Activated CD4-positive, CD25-positive, alpha-beta regulatory T cell treated with anti-CD3 and anti-CD28 coated beads, Interleukin-2, amount 50 U/mL, for 16 hours (primary cell): Measurements from ENCODE around the gene USP47.

Experiments used
- DNase-seq: peaks from one replicate; pipeline ENCODE4 v3.0.0-alpha.2; 2020; ENCODE audit warnings: low read depth, low spot score

USP47 gene

GRCh38 chr11:11980841-11981308 lies 139.1 kb downstream of the USP47 start:
- no peak for DNase-seq

GRCh38 chr11:11981364-11981763 lies 139.6 kb downstream of the USP47 start:
- DNase-seq = no peak

- DNase-seq = no peak
Observed at GRCh38 chr11:11981840-11982239, 140.1 kb downstream of the USP47 start.

GRCh38 chr11:11982461-11982860 lies 140.7 kb downstream of the USP47 start:
- DNase-seq = no peak

- DNase-seq = no peak
Observed at GRCh38 chr11:11982975-11983374, 141.2 kb downstream of the USP47 start.

GRCh38 chr11:11983427-11983826 lies 141.7 kb downstream of the USP47 start:
- no peak for DNase-seq

GRCh38 chr11:11984563-11984962 lies 142.8 kb downstream of the USP47 start:
- DNase-seq = no peak

- no peak for DNase-seq
Observed at GRCh38 chr11:11985016-11985715, 143.4 kb downstream of the USP47 start.

- DNase-seq = no peak
Observed at GRCh38 chr11:11985954-11986949, 144.5 kb downstream of the USP47 start.

GRCh38 chr11:11987503-11988022 lies 145.8 kb downstream of the USP47 start:
- DNase-seq = no peak

GRCh38 chr11:11988099-11988651 lies 146.4 kb downstream of the USP47 start:
- DNase-seq = no peak

- no peak for DNase-seq
Observed at GRCh38 chr11:11988681-11989261, 147.0 kb downstream of the USP47 start.

GRCh38 chr11:11989774-11990744 lies 148.3 kb downstream of the USP47 start:
- DNase-seq = no peak

- DNase-seq = no peak
Observed at GRCh38 chr11:11992257-11993212, 150.8 kb downstream of the USP47 start.

- DNase-seq = no peak
Observed at GRCh38 chr11:11993839-11994238, 152.1 kb downstream of the USP47 start.

GRCh38 chr11:11995601-11996000 lies 153.8 kb downstream of the USP47 start:
- no peak for DNase-seq

GRCh38 chr11:11996321-11997048 lies 154.7 kb downstream of the USP47 start:
- no peak for DNase-seq

- no peak for DNase-seq
Observed at GRCh38 chr11:11997049-11997322, 155.2 kb downstream of the USP47 start.
